Activated naive CD8-positive, alpha-beta T cell treated with anti-CD3 and anti-CD28 coated beads, Interleukin-2, amount 10 ng/mL, durations not matched to agents 7 days and 5 days (primary cell): ENCODE data around the gene C11orf86. TPM values are rescaled to one million over a fixed set of nuclear protein-coding genes. Genes with fewer than 3 reads are reported as not detected.

Experiments
- microRNA-seq: library from miRNA; unstranded; fragments of <30 nt; microRNA quantifications from one replicate; pipeline ENCODE4 v1.2.0, GENCODE V29; 2022
- total RNA-seq, 2 experiments: library from RNA; stranded (reverse); gene quantifications; one replicate each; pipeline ENCODE4 v1.2.3, GENCODE V29; 2021

Gene C11orf86
- total RNA-seq, 2 experiments from 2014 or later: not detected

Small RNAs within 50 kb of the gene (microRNA-seq; reads per million reads assigned to microRNA genes)
- not detected for gene MIR3163

Other genes with a start within 250 kb of the C11orf86 start
- gene SPTBN2, start 246.1 kb upstream of the C11orf86 start, total RNA-seq: 1 to 10 TPM; 1.3 to 1.6 TPM
- 10 to 100 TPM; 23.0 to 27.2 TPM for gene RCE1, start 131.9 kb upstream of the C11orf86 start, total RNA-seq
- gene LRFN4, start 118.2 kb upstream of the C11orf86 start, total RNA-seq: 10 to 100 TPM; 16.4 to 17.0 TPM
- gene PC, start 16.9 kb upstream of the C11orf86 start, total RNA-seq: 1 to 10 TPM; 8.2 to 9.0 TPM
- gene SYT12, start 47.8 kb downstream of the C11orf86 start, total RNA-seq: not detected
- gene RHOD, start 81.5 kb downstream of the C11orf86 start, total RNA-seq: under 1 TPM; 0.39 to 0.54 TPM
- gene KDM2A, start 144.0 kb downstream of the C11orf86 start, total RNA-seq: 100 to 1,000 TPM; 128 to 134 TPM